Activated naive CD4-positive, alpha-beta T cell treated with anti-CD3 and anti-CD28 coated beads for 36 hours (primary cell): ENCODE measurements around the gene ATOH7. TPM values are rescaled to one million over a fixed set of nuclear protein-coding genes. Genes with fewer than 3 reads are reported as not detected.
"Not testable (repeated sequence)": the region's sequence is repeated elsewhere in the genome, so short reads cannot be mapped to it uniquely, and the experiment has no call there.

Source experiments
- CTCF ChIA-PET: fragments of 350-600 bp; sonication (Branson Sonifier 250); formaldehyde crosslinking; loops from one replicate; lab custom pipeline; 2021; ENCODE audit warnings: antibody characterized with exemption; lab: Charles Lee
- DNase-seq: peaks from one replicate; pipeline ENCODE4 v3.0.0-alpha.2; 2020
- H3K27ac Mint-ChIP-seq: one replicate; pipeline ENCODE4 v1.8.0; 2021; ENCODE audit warnings: mild to moderate bottlenecking, mixed read lengths
- H3K27me3 Mint-ChIP-seq: one replicate; pipeline ENCODE4 v1.8.0; 2021; ENCODE audit warnings: low read depth, mixed read lengths
- H3K36me3 Mint-ChIP-seq: one replicate; pipeline ENCODE4 v1.8.0; 2021; ENCODE audit warnings: low read depth, mixed read lengths
- H3K4me1 Mint-ChIP-seq: one replicate; pipeline ENCODE4 v1.8.0; 2021; ENCODE audit warnings: low read depth, mixed read lengths
- H3K4me3 Mint-ChIP-seq: one replicate; pipeline ENCODE4 v1.8.0; 2021; ENCODE audit warnings: mild to moderate bottlenecking, moderate library complexity, mixed read lengths
- H3K9me3 Mint-ChIP-seq: one replicate; pipeline ENCODE4 v1.8.0; 2021; ENCODE audit warnings: mixed read lengths
- intact Hi-C: fragments of 100-400 bp; cut with micrococcal nuclease; formaldehyde crosslinking; loops from one replicate; pipeline ENCODE4 v1.15.1; 2023
- total RNA-seq, 2 experiments: library from RNA; stranded (reverse); gene quantifications; one replicate each; pipeline ENCODE4 v1.2.3, GENCODE V29; 2021

Gene ATOH7
- total RNA-seq, 2 experiments from 2014 or later, result not detected

- CTCF ChIA-PET, result interaction anchor here (1.4 kb wide), 1 partner anchor 39 kb away, joined by 5 read pairs; no protein-coding TSS in a partner anchor
- H3K9me3 Mint-ChIP-seq, result no peaks in the 10 kb centered on the region
- intact Hi-C loops, result no loop called here
- peaks cover 6% of the 10 kb centered on the region for H3K4me1 Mint-ChIP-seq
- no peaks in the 10 kb centered on the region for H3K36me3 Mint-ChIP-seq
- no peak overlapping the region for H3K27ac Mint-ChIP-seq
- no peak overlapping the region for H3K4me3 Mint-ChIP-seq
- DNase-seq, result no peak
- H3K27me3 Mint-ChIP-seq, result no peaks in the 10 kb centered on the region
These were observed 19.9 kb upstream of the ATOH7 start for GRCh38 chr10:68251625-68252495.

- no peaks in the 10 kb centered on the region for H3K36me3 Mint-ChIP-seq
- CTCF ChIA-PET, result no interaction called here
- intact Hi-C loops, result no loop called here
- no peak overlapping the region for H3K27ac Mint-ChIP-seq
- no peak for DNase-seq
- H3K4me1 Mint-ChIP-seq, result peaks cover 6% of the 10 kb centered on the region
- no peaks in the 10 kb centered on the region for H3K9me3 Mint-ChIP-seq
- H3K27me3 Mint-ChIP-seq, result no peaks in the 10 kb centered on the region
- no peak overlapping the region for H3K4me3 Mint-ChIP-seq
These were observed 19.2 kb upstream of the ATOH7 start for GRCh38 chr10:68251151-68251550.

- Mint-ChIP-seq H3K4me1 (peaks cover 6% of the 10 kb centered on the region), H3K4me3 (no peak overlapping the region), H3K27ac (no peak overlapping the region), H3K27me3 (no peaks in the 10 kb centered on the region), H3K9me3 (no peaks in the 10 kb centered on the region), H3K36me3 (no peaks in the 10 kb centered on the region)
- CTCF ChIA-PET, result interaction anchor here (0.6 kb wide), 2 partner anchors 20 to 426 kb away, joined by 3 read pairs; no protein-coding TSS in a partner anchor
- intact Hi-C loops, result no loop called here
- DNase-seq, result no peak
These were observed 17.4 kb upstream of the ATOH7 start for GRCh38 chr10:68249297-68249696.

- Mint-ChIP-seq H3K36me3 (no peaks in the 10 kb centered on the region), H3K27me3 (no peaks in the 10 kb centered on the region), H3K4me1 (peaks cover 6% of the 10 kb centered on the region), H3K4me3 (no peak overlapping the region), H3K27ac (no peak overlapping the region), H3K9me3 (no peaks in the 10 kb centered on the region)
- no peak for DNase-seq
- intact Hi-C loops, result no loop called here
- CTCF ChIA-PET, result interaction anchor here (1.9 kb wide), 1 partner anchor 35 kb away, joined by 6 read pairs; no protein-coding TSS in a partner anchor
These were observed 16.0 kb upstream of the ATOH7 start for GRCh38 chr10:68247931-68248330.

GRCh38 chr10:68246397-68246796 lies 14.5 kb upstream of the ATOH7 start:
- CTCF ChIA-PET, H3K27me3 Mint-ChIP-seq, H3K9me3 Mint-ChIP-seq, H3K4me1 Mint-ChIP-seq, intact Hi-C loops, H3K27ac Mint-ChIP-seq, H3K36me3 Mint-ChIP-seq, H3K4me3 Mint-ChIP-seq, DNase-seq: not testable (repeated sequence)

- Mint-ChIP-seq H3K4me3 (no peak overlapping the region), H3K27ac (no peak overlapping the region), H3K27me3 (no peaks in the 10 kb centered on the region), H3K36me3 (no peaks in the 10 kb centered on the region), H3K9me3 (no peaks in the 10 kb centered on the region), H3K4me1 (no peaks in the 10 kb centered on the region)
- no peak for DNase-seq
- intact Hi-C loops, result no loop called here
- CTCF ChIA-PET, result no interaction called here
These were observed 10.1 kb upstream of the ATOH7 start for GRCh38 chr10:68242051-68242450.

GRCh38 chr10:68239596-68240150 lies 7.8 kb upstream of the ATOH7 start:
- CTCF ChIA-PET, result interaction anchor here (1.1 kb wide), 1 partner anchor 11 kb away, joined by 5 read pairs; no protein-coding TSS in a partner anchor
- Mint-ChIP-seq H3K36me3 (no peaks in the 10 kb centered on the region), H3K9me3 (no peaks in the 10 kb centered on the region), H3K27me3 (no peaks in the 10 kb centered on the region), H3K4me1 (no peaks in the 10 kb centered on the region), H3K27ac (no peak overlapping the region), H3K4me3 (no peak overlapping the region)
- DNase-seq, result no peak
- intact Hi-C loops, result no loop called here

- Mint-ChIP-seq H3K27ac (no peak overlapping the region), H3K36me3 (no peaks in the 10 kb centered on the region), H3K27me3 (no peaks in the 10 kb centered on the region), H3K4me3 (no peak overlapping the region), H3K9me3 (no peaks in the 10 kb centered on the region), H3K4me1 (no peaks in the 10 kb centered on the region)
- intact Hi-C loops, result no loop called here
- no peak for DNase-seq
- CTCF ChIA-PET, result no interaction called here
These were observed 7.2 kb upstream of the ATOH7 start for GRCh38 chr10:68239069-68239468.

GRCh38 chr10:68238371-68238770 lies 6.5 kb upstream of the ATOH7 start:
- Mint-ChIP-seq H3K4me1 (no peaks in the 10 kb centered on the region), H3K36me3 (no peaks in the 10 kb centered on the region), H3K4me3 (no peak overlapping the region), H3K27me3 (peaks cover 2% of the 10 kb centered on the region), H3K9me3 (no peaks in the 10 kb centered on the region), H3K27ac (no peak overlapping the region)
- intact Hi-C loops, result no loop called here
- DNase-seq, result no peak
- CTCF ChIA-PET, result no interaction called here

- Mint-ChIP-seq H3K9me3 (no peaks in the 10 kb centered on the region), H3K27ac (no peak overlapping the region)
- CTCF ChIA-PET, result interaction anchor here (0.8 to 1.7 kb wide), 2 partner anchors 25 to 64 kb away, joined by 3 to 5 read pairs; no protein-coding TSS in a partner anchor
These were observed 5.3 kb upstream of the ATOH7 start for GRCh38 chr10:68237173-68237572.

GRCh38 chr10:68235581-68235980 lies 3.7 kb upstream of the ATOH7 start:
- Mint-ChIP-seq H3K9me3 (no peaks in the 10 kb centered on the region), H3K4me1 (peaks cover 7% of the 10 kb centered on the region), H3K4me3 (no peak overlapping the region), H3K36me3 (no peaks in the 10 kb centered on the region), H3K27me3 (peaks cover 18% of the 10 kb centered on the region), H3K27ac (no peak overlapping the region)
- intact Hi-C loops, result no loop called here
- no peak for DNase-seq
- CTCF ChIA-PET, result interaction anchor here (1.7 kb wide), 1 partner anchor 23 kb away, joined by 5 read pairs; no protein-coding TSS in a partner anchor

More at GRCh38 chr10:68237173-68237572, 5.3 kb upstream of the ATOH7 start:
- H3K27me3 Mint-ChIP-seq, result peaks cover 8% of the 10 kb centered on the region
- no peak overlapping the region for H3K4me3 Mint-ChIP-seq
- DNase-seq, result no peak
- intact Hi-C loops, result no loop called here
- no peaks in the 10 kb centered on the region for H3K4me1 Mint-ChIP-seq
- no peaks in the 10 kb centered on the region for H3K36me3 Mint-ChIP-seq

GRCh38 chr10:68235111-68235510 lies 3.2 kb upstream of the ATOH7 start:
- H3K27ac Mint-ChIP-seq, result no peak overlapping the region
- H3K27me3 Mint-ChIP-seq, result peaks cover 19% of the 10 kb centered on the region
- H3K9me3 Mint-ChIP-seq, result no peaks in the 10 kb centered on the region
- no peak for DNase-seq
- H3K4me3 Mint-ChIP-seq, result no peak overlapping the region
- CTCF ChIA-PET, result no interaction called here
- peaks cover 7% of the 10 kb centered on the region for H3K4me1 Mint-ChIP-seq
- H3K36me3 Mint-ChIP-seq, result no peaks in the 10 kb centered on the region
- intact Hi-C loops, result no loop called here
